Uterus (tissue), 4 donors: ENCODE measurements around the gene PRKG1. TPM values are rescaled to one million over a fixed set of nuclear protein-coding genes. Genes with fewer than 3 reads are reported as not detected.

Experiments
- DNase-seq, 2 donors: peaks; one replicate each; pipeline ENCODE4 v3.0.0-alpha.2; 2019 to 2020
- H3K27ac ChIP-seq, 2 donors: fragments of 200-600 bp; sonication (generic); 1 replicate in 1 of 2; 2 replicates in 1 of 2; pipeline ENCODE4 v1.5.1; 2016 to 2018
- H3K27me3 ChIP-seq, 2 donors: fragments of 200-600 bp; sonication (generic); one replicate each; pipeline ENCODE4 v1.5.1; 2018 to 2019; ENCODE audit warnings: control low read depth in 1 of 2
- H3K36me3 ChIP-seq, 2 donors: fragments of 200-600 bp; sonication (generic); one replicate each; pipeline ENCODE4 v1.5.1; 2019; ENCODE audit warnings: control low read depth in 1 of 2
- H3K4me1 ChIP-seq, 2 donors: fragments of 200-600 bp; sonication (generic); one replicate each; pipeline ENCODE4 v1.5.1; 2018 to 2019; ENCODE audit warnings: control low read depth in 1 of 2
- H3K4me3 ChIP-seq, 2 donors: fragments of 200-600 bp; sonication (generic); 1 replicate in 1 of 2; 2 replicates in 1 of 2; pipeline ENCODE4 v1.5.1; 2018 to 2019; ENCODE audit warnings: mild to moderate bottlenecking in 1 of 2
- H3K9me3 ChIP-seq, 2 donors: fragments of 200-600 bp; sonication (generic); one replicate each; pipeline ENCODE4 v1.5.1; 2019; ENCODE audit warnings: control low read depth in 1 of 2
- CTCF ChIP-seq, 4 experiments: fragments of 200-600 bp in 2 of 4; fragments of 450-650 bp in 2 of 4; sonication (generic) in 2 of 4; IDR thresholded peaks; one replicate each; pipeline ENCODE4 v1.5.1; 2016 to 2019; ENCODE audit warnings: antibody characterized with exemption in 4 of 4, mild to moderate bottlenecking in 2 of 4, moderate library complexity in 1 of 4
- POLR2A ChIP-seq, 2 donors: fragments of 450-650 bp; IDR thresholded peaks; one replicate each; pipeline ENCODE4 v1.6.1; 2016; ENCODE audit warnings: antibody characterized with exemption in 2 of 2, mild to moderate bottlenecking in 1 of 2, moderate library complexity in 1 of 2
- intact Hi-C: fragments of 100-400 bp; cut with DNase I; formaldehyde crosslinking; loops from one replicate; pipeline ENCODE4 v1.15.1; 2023; ENCODE audit warnings: low total_unique reads
- total RNA-seq, 4 donors: library from RNA; depleted of rRNA in 3 of 4; stranded (reverse); fragments of >200 nt in 3 of 4; gene quantifications; one replicate each; pipeline versions ENCODE4 v1.1.0 to v1.2.4, GENCODE V29; 2014 to 2023
- donor health status: DM: yes; HTN: yes; CAD: no.

PRKG1 gene
- total RNA-seq, 4 donors from 2014 or later, result 32.4 to 136 (median 69.6) TPM

GRCh38 chr10:51643734-51644133 is 569.4 kb downstream of the PRKG1 start:
- Histone ChIP-seq H3K4me1 (no peaks in the 10 kb centered on the region), H3K27ac (no peak overlapping the region), H3K36me3 (no peaks in the 10 kb centered on the region), H3K4me3 (no peak overlapping the region), H3K27me3 (no peaks in the 10 kb centered on the region), H3K9me3 (no peaks in the 10 kb centered on the region)
- no peak for TF ChIP-seq CTCF (IDR thresholded peaks at IDR 0.05)
- no peak for TF ChIP-seq POLR2A (IDR thresholded peaks at IDR 0.05)
- intact Hi-C loops, result no loop called here
- no peak for DNase-seq

GRCh38 chr10:51649064-51649463 is 574.8 kb downstream of the PRKG1 start:
- Histone ChIP-seq H3K27ac (no peak overlapping the region), H3K27me3 (no peaks in the 10 kb centered on the region), H3K4me3 (no peak overlapping the region), H3K36me3 (no peaks in the 10 kb centered on the region), H3K4me1 (no peaks in the 10 kb centered on the region), H3K9me3 (no peaks in the 10 kb centered on the region)
- no peak for DNase-seq
- intact Hi-C loops, result no loop called here
- TF ChIP-seq POLR2A (IDR thresholded peaks at IDR 0.05) (no peak), CTCF (IDR thresholded peaks at IDR 0.05) (no peak)

GRCh38 chr10:51651063-51651462 is 576.8 kb downstream of the PRKG1 start:
- Histone ChIP-seq H3K4me3 (no peak overlapping the region), H3K4me1 (peaks cover 0 to 5% of the 10 kb centered on the region in 2 donors)
- TF ChIP-seq POLR2A (IDR thresholded peaks at IDR 0.05) (no peak), CTCF (IDR thresholded peaks at IDR 0.05) (no peak)

GRCh38 chr10:51653025-51653424 is 578.7 kb downstream of the PRKG1 start:
- Histone ChIP-seq H3K9me3 (no peaks in the 10 kb centered on the region), H3K27me3 (no peaks in the 10 kb centered on the region), H3K36me3 (no peaks in the 10 kb centered on the region), H3K27ac (no peak overlapping the region), H3K4me1 (peaks cover 0 to 5% of the 10 kb centered on the region in 2 donors), H3K4me3 (no peak overlapping the region)
- intact Hi-C loops, result no loop called here
- TF ChIP-seq CTCF (IDR thresholded peaks at IDR 0.05), result no peak
- TF ChIP-seq POLR2A (IDR thresholded peaks at IDR 0.05), result no peak
- DNase-seq, result no peak

More at GRCh38 chr10:51651063-51651462, 576.8 kb downstream of the PRKG1 start:
- no peak overlapping the region for H3K27ac ChIP-seq
- no peaks in the 10 kb centered on the region for H3K9me3 ChIP-seq
- intact Hi-C loops, result no loop called here
- no peaks in the 10 kb centered on the region for H3K27me3 ChIP-seq
- H3K36me3 ChIP-seq, result no peaks in the 10 kb centered on the region
- no peak for DNase-seq

- Histone ChIP-seq H3K27ac (no peak overlapping the region), H3K4me1 (peaks cover 0 to 5% of the 10 kb centered on the region in 2 donors), H3K27me3 (no peaks in the 10 kb centered on the region), H3K4me3 (no peak overlapping the region), H3K9me3 (no peaks in the 10 kb centered on the region), H3K36me3 (no peaks in the 10 kb centered on the region)
- intact Hi-C loops, result no loop called here
- TF ChIP-seq POLR2A (IDR thresholded peaks at IDR 0.05), result no peak
- no peak for DNase-seq
Observed at GRCh38 chr10:51654918-51655317, 580.6 kb downstream of the PRKG1 start.

DNA sequence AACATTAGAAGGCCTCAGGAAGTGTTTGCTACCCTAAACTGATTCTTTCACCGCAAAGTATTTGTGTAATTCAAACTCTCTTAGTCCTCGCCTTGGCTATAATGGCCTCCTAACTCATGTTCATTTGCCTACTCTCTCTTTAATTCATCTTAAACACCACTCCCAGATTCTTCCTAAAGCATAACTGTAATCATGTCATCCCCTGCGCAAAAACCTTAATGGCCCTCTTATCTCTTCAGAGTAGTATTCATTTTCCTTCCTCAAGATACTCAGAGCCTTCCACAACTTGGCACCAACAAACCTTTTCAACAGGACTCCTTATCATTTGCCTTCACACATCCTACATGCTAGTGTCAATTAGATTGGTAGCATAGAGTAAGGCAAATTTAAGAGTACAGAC is 582.2 kb downstream of the PRKG1 start:
- peaks cover 0 to 5% of the 10 kb centered on the region in 2 donors for H3K4me1 ChIP-seq
- no peaks in the 10 kb centered on the region for H3K27me3 ChIP-seq
- no peak for DNase-seq
- TF ChIP-seq POLR2A (IDR thresholded peaks at IDR 0.05), result no peak
- TF ChIP-seq CTCF (IDR thresholded peaks at IDR 0.05), result no peak
- no peak overlapping the region for H3K4me3 ChIP-seq
- H3K9me3 ChIP-seq, result no peaks in the 10 kb centered on the region
- no peaks in the 10 kb centered on the region for H3K36me3 ChIP-seq
- intact Hi-C loops, result no loop called here
- no peak overlapping the region for H3K27ac ChIP-seq
